ENCODE measurements around the gene THRB.

The THRB gene

GRCh38 chr3:24485511-24485910 is 9.1 kb downstream of the THRB start:
- H2AFZ ChIP-seq (ENCODE audit: low read length), result no peak overlapping the region
- no peaks in the 10 kb centered on the region for H3K9me2 ChIP-seq (replicated peaks; ENCODE audit: low read depth, low read length)
- no peaks in the 10 kb centered on the region for H4K20me1 ChIP-seq (ENCODE audit: insufficient read depth, low read length, poor library complexity, severe bottlenecking)
- H3K9ac ChIP-seq (ENCODE audit: low read depth, low read length, poor library complexity, severe bottlenecking), result no peak overlapping the region
- no peaks in the 10 kb centered on the region for H3K4me1 ChIP-seq (ENCODE audit: insufficient read depth, low read length, poor library complexity, severe bottlenecking)
- H3F3A ChIP-seq (ENCODE audit: low read depth), result no peaks in the 10 kb centered on the region
- no peak overlapping the region for H3K4me3 ChIP-seq (ENCODE audit: low read length, poor library complexity, severe bottlenecking)
- no peaks in the 10 kb centered on the region for H3K79me2 ChIP-seq (ENCODE audit: insufficient read depth, low read length)
- TF ChIP-seq, protein P1, sequence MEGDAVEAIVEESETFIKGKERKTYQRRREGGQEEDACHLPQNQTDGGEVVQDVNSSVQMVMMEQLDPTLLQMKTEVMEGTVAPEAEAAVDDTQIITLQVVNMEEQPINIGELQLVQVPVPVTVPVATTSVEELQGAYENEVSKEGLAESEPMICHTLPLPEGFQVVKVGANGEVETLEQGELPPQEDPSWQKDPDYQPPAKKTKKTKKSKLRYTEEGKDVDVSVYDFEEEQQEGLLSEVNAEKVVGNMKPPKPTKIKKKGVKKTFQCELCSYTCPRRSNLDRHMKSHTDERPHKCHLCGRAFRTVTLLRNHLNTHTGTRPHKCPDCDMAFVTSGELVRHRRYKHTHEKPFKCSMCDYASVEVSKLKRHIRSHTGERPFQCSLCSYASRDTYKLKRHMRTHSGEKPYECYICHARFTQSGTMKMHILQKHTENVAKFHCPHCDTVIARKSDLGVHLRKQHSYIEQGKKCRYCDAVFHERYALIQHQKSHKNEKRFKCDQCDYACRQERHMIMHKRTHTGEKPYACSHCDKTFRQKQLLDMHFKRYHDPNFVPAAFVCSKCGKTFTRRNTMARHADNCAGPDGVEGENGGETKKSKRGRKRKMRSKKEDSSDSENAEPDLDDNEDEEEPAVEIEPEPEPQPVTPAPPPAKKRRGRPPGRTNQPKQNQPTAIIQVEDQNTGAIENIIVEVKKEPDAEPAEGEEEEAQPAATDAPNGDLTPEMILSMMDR (conservative IDR thresholded peaks at IDR 0.05; ENCODE audit: low read length), result no peak
- H3K4me2 ChIP-seq (ENCODE audit: low read depth, low read length, poor library complexity, severe bottlenecking), result no peak overlapping the region
- H3K9me3 ChIP-seq (ENCODE audit: insufficient read depth, low read depth, low read length), result no peaks in the 10 kb centered on the region
- no peaks in the 10 kb centered on the region for H3K36me3 ChIP-seq (ENCODE audit: insufficient read depth, low read length)
- no peaks in the 10 kb centered on the region for H3K27me3 ChIP-seq (ENCODE audit: insufficient read depth, low read length, poor library complexity, severe bottlenecking)

DNA sequence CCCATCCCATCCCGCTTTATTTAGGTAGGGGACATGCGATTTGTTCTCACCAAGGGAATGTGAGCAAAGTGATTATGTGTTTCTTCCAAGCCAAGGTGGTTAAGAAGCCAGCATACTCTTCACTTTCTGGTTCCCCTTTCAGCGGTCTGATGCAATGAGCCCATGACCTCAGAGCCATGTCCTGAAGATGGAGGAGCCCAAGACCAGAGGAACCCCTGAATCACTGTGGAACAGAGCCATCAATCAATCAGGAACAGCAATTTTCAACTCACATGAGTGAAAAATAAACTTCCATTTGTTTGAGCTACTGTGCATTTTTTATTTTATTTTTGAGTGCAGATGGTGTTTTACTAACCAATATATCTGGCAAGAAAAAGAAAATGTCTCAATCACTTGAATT is 10.8 kb downstream of the THRB start:
- Histone ChIP-seq H3K4me2 (ENCODE audit: low read depth, low read length, poor library complexity, severe bottlenecking) (no peak overlapping the region), H3K36me3 (ENCODE audit: insufficient read depth, low read length) (no peaks in the 10 kb centered on the region), H3K9me3 (ENCODE audit: insufficient read depth, low read depth, low read length) (no peaks in the 10 kb centered on the region), H3K9me2 (replicated peaks; ENCODE audit: low read depth, low read length) (no peaks in the 10 kb centered on the region), H4K20me1 (ENCODE audit: insufficient read depth, low read length, poor library complexity, severe bottlenecking) (no peaks in the 10 kb centered on the region), H2AFZ (ENCODE audit: low read length) (no peak overlapping the region), H3K4me1 (ENCODE audit: insufficient read depth, low read length, poor library complexity, severe bottlenecking) (no peaks in the 10 kb centered on the region), H3K27me3 (ENCODE audit: insufficient read depth, low read length, poor library complexity, severe bottlenecking) (no peaks in the 10 kb centered on the region), H3K9ac (ENCODE audit: low read depth, low read length, poor library complexity, severe bottlenecking) (no peak overlapping the region), H3K4me3 (ENCODE audit: low read length, poor library complexity, severe bottlenecking) (no peak overlapping the region), H3K79me2 (ENCODE audit: insufficient read depth, low read length) (no peaks in the 10 kb centered on the region), H3F3A (ENCODE audit: low read depth) (no peaks in the 10 kb centered on the region)
- TF ChIP-seq EZH2phosphoT487 (IDR thresholded peaks at IDR 0.05; ENCODE audit: borderline replicate concordance), result no peak
- TF ChIP-seq, protein P1 (conservative IDR thresholded peaks at IDR 0.05; ENCODE audit: low read length), result no peak

DNA sequence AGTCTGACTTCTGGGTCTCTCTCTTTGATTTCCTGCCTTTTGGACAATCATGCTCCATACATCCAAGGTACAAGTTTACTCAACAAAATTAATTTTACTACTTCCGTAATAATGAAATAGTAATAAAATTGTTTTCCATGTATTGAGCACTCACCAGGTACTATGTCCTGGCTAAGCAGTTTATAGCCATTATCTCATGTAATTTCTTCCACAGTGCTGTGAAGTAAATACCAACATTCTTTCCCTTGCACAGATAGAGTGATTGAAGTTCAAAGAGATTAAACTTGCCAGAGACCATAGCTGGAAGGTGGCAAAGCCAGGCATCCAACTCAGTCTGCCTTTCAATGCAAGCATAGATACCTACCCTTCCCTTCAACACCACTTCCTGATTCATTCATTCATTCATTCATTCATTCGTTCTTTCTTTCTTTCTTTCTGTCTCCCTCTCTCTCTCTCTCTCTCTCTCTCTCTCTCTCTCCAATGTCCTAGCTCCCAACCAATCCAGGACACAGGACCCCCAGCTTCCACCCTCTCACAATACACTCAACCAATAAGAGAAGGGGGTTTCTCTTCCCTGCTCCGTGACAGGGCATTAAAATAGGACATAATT is 12.4 kb downstream of the THRB start:
- H3K9ac ChIP-seq (ENCODE audit: low read depth, low read length, poor library complexity, severe bottlenecking), result no peak overlapping the region

More for the DNA sequence above, 12.4 kb downstream of the THRB start:
- H4K20me1 ChIP-seq (ENCODE audit: insufficient read depth, low read length, poor library complexity, severe bottlenecking), result no peaks in the 10 kb centered on the region
- H2AFZ ChIP-seq (ENCODE audit: low read length), result no peak overlapping the region
- no peaks in the 10 kb centered on the region for H3K9me2 ChIP-seq (replicated peaks; ENCODE audit: low read depth, low read length)
- no peaks in the 10 kb centered on the region for H3K27me3 ChIP-seq (ENCODE audit: insufficient read depth, low read length, poor library complexity, severe bottlenecking)
- H3K9me3 ChIP-seq (ENCODE audit: insufficient read depth, low read depth, low read length), result no peaks in the 10 kb centered on the region
- no peak overlapping the region for H3K4me3 ChIP-seq (ENCODE audit: low read length, poor library complexity, severe bottlenecking)
- no peak overlapping the region for H3K4me2 ChIP-seq (ENCODE audit: low read depth, low read length, poor library complexity, severe bottlenecking)
- no peaks in the 10 kb centered on the region for H3F3A ChIP-seq (ENCODE audit: low read depth)
- H3K4me1 ChIP-seq (ENCODE audit: insufficient read depth, low read length, poor library complexity, severe bottlenecking), result no peaks in the 10 kb centered on the region
- TF ChIP-seq, protein P1 (conservative IDR thresholded peaks at IDR 0.05; ENCODE audit: low read length), result no peak
- no peak for TF ChIP-seq EZH2phosphoT487 (IDR thresholded peaks at IDR 0.05; ENCODE audit: borderline replicate concordance)
- H3K79me2 ChIP-seq (ENCODE audit: insufficient read depth, low read length), result no peaks in the 10 kb centered on the region
- H3K36me3 ChIP-seq (ENCODE audit: insufficient read depth, low read length), result no peaks in the 10 kb centered on the region

All from Loucy (cell line).